Vagina (tissue), 2 donors: ENCODE measurements around the gene SPAG16.

Experiments
- POLR2AphosphoS5 ChIP-seq, 2 donors: sonication (generic); formaldehyde crosslinking; IDR thresholded peaks; one replicate each; pipeline ENCODE4 v1.9.0; 2017; ENCODE audit warnings: antibody characterized with exemption in 2 of 2, mild to moderate bottlenecking in 2 of 2, low read depth in 1 of 2; ENCODE audit not compliant: insufficient read depth in 1 of 2
- TF ChIP-seq, protein P1 (sequence below), 3 experiments: fragments of 450-650 bp in 2 of 3; fragments of 200-600 bp in 1 of 3; sonication (generic) in 1 of 3; IDR thresholded peaks; one replicate each; pipeline ENCODE4 v1.5.1; 2017 to 2019; ENCODE audit warnings: antibody characterized with exemption in 3 of 3, mild to moderate bottlenecking in 2 of 3, moderate library complexity in 2 of 3

DNA sequence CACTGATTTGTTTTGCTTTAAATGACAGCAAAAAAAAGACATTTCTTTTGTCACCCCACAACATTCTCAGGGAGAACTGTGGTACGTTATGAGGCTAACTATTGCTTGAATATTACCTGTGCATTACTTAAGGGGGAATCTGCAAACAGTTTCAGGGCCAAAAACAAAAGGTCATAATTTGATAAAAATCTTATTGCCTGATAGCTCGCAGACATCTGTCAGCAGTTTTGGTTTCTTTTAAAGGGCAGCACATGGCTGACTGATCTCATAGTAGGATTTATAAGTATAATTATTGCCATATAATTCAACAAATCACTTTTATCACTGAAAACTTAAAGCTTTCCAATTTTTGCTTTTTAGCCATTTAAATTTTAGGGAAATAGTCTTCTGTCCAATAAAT, 900.2 kb downstream of the SPAG16 start:
- TF ChIP-seq, protein P1, sequence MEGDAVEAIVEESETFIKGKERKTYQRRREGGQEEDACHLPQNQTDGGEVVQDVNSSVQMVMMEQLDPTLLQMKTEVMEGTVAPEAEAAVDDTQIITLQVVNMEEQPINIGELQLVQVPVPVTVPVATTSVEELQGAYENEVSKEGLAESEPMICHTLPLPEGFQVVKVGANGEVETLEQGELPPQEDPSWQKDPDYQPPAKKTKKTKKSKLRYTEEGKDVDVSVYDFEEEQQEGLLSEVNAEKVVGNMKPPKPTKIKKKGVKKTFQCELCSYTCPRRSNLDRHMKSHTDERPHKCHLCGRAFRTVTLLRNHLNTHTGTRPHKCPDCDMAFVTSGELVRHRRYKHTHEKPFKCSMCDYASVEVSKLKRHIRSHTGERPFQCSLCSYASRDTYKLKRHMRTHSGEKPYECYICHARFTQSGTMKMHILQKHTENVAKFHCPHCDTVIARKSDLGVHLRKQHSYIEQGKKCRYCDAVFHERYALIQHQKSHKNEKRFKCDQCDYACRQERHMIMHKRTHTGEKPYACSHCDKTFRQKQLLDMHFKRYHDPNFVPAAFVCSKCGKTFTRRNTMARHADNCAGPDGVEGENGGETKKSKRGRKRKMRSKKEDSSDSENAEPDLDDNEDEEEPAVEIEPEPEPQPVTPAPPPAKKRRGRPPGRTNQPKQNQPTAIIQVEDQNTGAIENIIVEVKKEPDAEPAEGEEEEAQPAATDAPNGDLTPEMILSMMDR (IDR thresholded peaks at IDR 0.05): no peak
- TF ChIP-seq POLR2AphosphoS5 (IDR thresholded peaks at IDR 0.05; ENCODE audit: insufficient read depth in 1 of 2, low read depth in 1 of 2): no peak
